Endothelial cell of umbilical vein (primary cell): ENCODE measurements around the gene ATP2A2.

ENCODE experiments used
- EZH2 ChIP-seq: IDR thresholded peaks from 2 replicates; pipeline ENCODE4 v1.6.1; 2012; ENCODE audit warnings: borderline replicate concordance, low read depth, mild to moderate bottlenecking, moderate library complexity, low read length, inconsistent platforms; ENCODE audit not compliant: severe bottlenecking
- FOS ChIP-seq: IDR thresholded peaks from 2 replicates; pipeline ENCODE4 v1.6.1; 2011; ENCODE audit warnings: mild to moderate bottlenecking, low read length, moderate library complexity, borderline replicate concordance; ENCODE audit not compliant: insufficient read depth
- GATA2 ChIP-seq: IDR thresholded peaks from 2 replicates; pipeline ENCODE4 v1.7.0; 2011; ENCODE audit warnings: low read depth, mild to moderate bottlenecking, moderate library complexity, mixed read lengths, low read length; ENCODE audit not compliant: insufficient read length, insufficient read depth
- JUN ChIP-seq: IDR thresholded peaks from 2 replicates; pipeline ENCODE4 v1.6.1; 2011; ENCODE audit warnings: borderline replicate concordance, low read depth; ENCODE audit not compliant: insufficient read length, insufficient read depth
- MYC ChIP-seq: IDR thresholded peaks from one replicate; pipeline ENCODE4 v1.6.1; 2011; ENCODE audit warnings: mild to moderate bottlenecking, low read depth, low read length
- POLR2A ChIP-seq: IDR thresholded peaks from 2 replicates; pipeline ENCODE4 v1.6.1; 2012; ENCODE audit warnings: low read depth, mild to moderate bottlenecking, control low read depth, low read length
- POLR2AphosphoS5 ChIP-seq: IDR thresholded peaks from 2 replicates; pipeline ENCODE4 v1.6.1; 2012; ENCODE audit warnings: low read depth, mild to moderate bottlenecking, control low read depth, low read length, moderate library complexity; ENCODE audit not compliant: insufficient read depth
- TF ChIP-seq, protein P1 (sequence below), 2 donors: IDR thresholded peaks; 1 replicate in 1 of 2; 2 replicates in 1 of 2; pipeline ENCODE4 v1.5.1; 2011; ENCODE audit warnings: low read length in 2 of 2, mild to moderate bottlenecking in 2 of 2, moderate library complexity in 2 of 2, control low read depth in 1 of 2, inconsistent platforms in 1 of 2, low read depth in 1 of 2; ENCODE audit not compliant: insufficient read depth in 1 of 2; ENCODE audit errors: extremely low read depth in 1 of 2
- TF ChIP-seq, protein P2 (sequence below): IDR thresholded peaks from 2 replicates; pipeline ENCODE4 v1.6.1; 2011; ENCODE audit not compliant: insufficient read depth, insufficient read length

- TF ChIP-seq, protein P1, sequence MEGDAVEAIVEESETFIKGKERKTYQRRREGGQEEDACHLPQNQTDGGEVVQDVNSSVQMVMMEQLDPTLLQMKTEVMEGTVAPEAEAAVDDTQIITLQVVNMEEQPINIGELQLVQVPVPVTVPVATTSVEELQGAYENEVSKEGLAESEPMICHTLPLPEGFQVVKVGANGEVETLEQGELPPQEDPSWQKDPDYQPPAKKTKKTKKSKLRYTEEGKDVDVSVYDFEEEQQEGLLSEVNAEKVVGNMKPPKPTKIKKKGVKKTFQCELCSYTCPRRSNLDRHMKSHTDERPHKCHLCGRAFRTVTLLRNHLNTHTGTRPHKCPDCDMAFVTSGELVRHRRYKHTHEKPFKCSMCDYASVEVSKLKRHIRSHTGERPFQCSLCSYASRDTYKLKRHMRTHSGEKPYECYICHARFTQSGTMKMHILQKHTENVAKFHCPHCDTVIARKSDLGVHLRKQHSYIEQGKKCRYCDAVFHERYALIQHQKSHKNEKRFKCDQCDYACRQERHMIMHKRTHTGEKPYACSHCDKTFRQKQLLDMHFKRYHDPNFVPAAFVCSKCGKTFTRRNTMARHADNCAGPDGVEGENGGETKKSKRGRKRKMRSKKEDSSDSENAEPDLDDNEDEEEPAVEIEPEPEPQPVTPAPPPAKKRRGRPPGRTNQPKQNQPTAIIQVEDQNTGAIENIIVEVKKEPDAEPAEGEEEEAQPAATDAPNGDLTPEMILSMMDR (IDR thresholded peaks at IDR 0.05; ENCODE audit: extremely low read depth in 1 of 2, insufficient read depth in 1 of 2, low read depth in 1 of 2, low read length in 2 of 2): no peak
- no peak for TF ChIP-seq POLR2A
- no peak for TF ChIP-seq POLR2AphosphoS5
- no peak for TF ChIP-seq GATA2
- TF ChIP-seq EZH2: no peak
- no peak for TF ChIP-seq JUN
- no peak for TF ChIP-seq MYC
- TF ChIP-seq, protein P2, sequence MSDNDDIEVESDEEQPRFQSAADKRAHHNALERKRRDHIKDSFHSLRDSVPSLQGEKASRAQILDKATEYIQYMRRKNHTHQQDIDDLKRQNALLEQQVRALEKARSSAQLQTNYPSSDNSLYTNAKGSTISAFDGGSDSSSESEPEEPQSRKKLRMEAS: no peak
- no peak for TF ChIP-seq FOS
Measured at GRCh38 chr12:110244372-110244771, 36.7 kb upstream of the ATP2A2 start.
